Effector memory CD4-positive, alpha-beta T cell (primary cell): ENCODE data around the gene CTNNB1.

ENCODE experiments used
- DNase-seq, 3 donors: peaks; one replicate each; pipeline ENCODE4 v3.0.0-alpha.2; 2020
- H3K27ac ChIP-seq: 2 replicates; pipeline ENCODE4 v1.7.0; 2013; ENCODE audit warnings: mild to moderate bottlenecking, low read length, moderate library complexity; ENCODE audit not compliant: insufficient read depth, poor library complexity, severe bottlenecking
- H3K27me3 ChIP-seq: replicated peaks from 2 replicates; pipeline ENCODE4 v1.7.0; 2013; ENCODE audit warnings: mild to moderate bottlenecking, low read length; ENCODE audit not compliant: insufficient read depth, control insufficient read depth, poor library complexity, severe bottlenecking
- H3K36me3 ChIP-seq: 2 replicates; pipeline ENCODE4 v1.7.0; 2013; ENCODE audit warnings: mild to moderate bottlenecking, low read length, moderate library complexity; ENCODE audit not compliant: control insufficient read depth, insufficient read depth
- H3K4me1 ChIP-seq: 2 replicates; pipeline ENCODE4 v1.7.0; 2013; ENCODE audit warnings: low read length, mild to moderate bottlenecking; ENCODE audit not compliant: control insufficient read depth, insufficient read depth, poor library complexity, severe bottlenecking
- H3K4me3 ChIP-seq: 2 replicates; pipeline ENCODE4 v1.7.0; 2013; ENCODE audit warnings: low read length, low read depth, mild to moderate bottlenecking; ENCODE audit not compliant: insufficient read depth, poor library complexity, severe bottlenecking
- H3K9me3 ChIP-seq: 2 replicates; pipeline ENCODE4 v1.7.0; 2013; ENCODE audit warnings: mild to moderate bottlenecking, low read length, moderate library complexity; ENCODE audit not compliant: control insufficient read depth

Gene CTNNB1

DNA sequence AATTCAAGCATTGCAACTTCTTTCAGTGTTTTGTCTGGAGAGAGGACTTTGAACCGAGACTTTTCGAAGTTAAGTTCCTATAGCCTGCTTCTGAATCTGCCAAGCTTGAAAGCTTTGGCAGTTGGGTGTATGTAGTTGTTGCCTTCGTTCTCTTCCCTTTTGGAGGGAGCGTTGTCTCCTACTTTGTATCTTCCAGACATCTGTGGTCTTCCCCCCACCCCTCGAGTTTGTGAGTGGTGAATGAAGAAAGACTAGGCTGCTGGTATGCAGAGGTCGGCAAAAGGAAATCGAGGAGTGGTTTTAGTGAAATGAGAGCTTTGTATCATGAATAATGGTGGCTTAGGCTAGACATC is 1.3 kb downstream of the CTNNB1 start:
- H3K27ac ChIP-seq: peak overlapping the region; percentile 92
- peak in 2 of 3 donors; percentile 9 to 31 for DNase-seq
- H3K36me3 ChIP-seq: no peaks in the 10 kb centered on the region
- peak overlapping the region; percentile 63 for H3K4me3 ChIP-seq
- H3K9me3 ChIP-seq: no peaks in the 10 kb centered on the region
- peaks cover 26% of the 10 kb centered on the region for H3K4me1 ChIP-seq
- H3K27me3 ChIP-seq: no peaks in the 10 kb centered on the region

DNA sequence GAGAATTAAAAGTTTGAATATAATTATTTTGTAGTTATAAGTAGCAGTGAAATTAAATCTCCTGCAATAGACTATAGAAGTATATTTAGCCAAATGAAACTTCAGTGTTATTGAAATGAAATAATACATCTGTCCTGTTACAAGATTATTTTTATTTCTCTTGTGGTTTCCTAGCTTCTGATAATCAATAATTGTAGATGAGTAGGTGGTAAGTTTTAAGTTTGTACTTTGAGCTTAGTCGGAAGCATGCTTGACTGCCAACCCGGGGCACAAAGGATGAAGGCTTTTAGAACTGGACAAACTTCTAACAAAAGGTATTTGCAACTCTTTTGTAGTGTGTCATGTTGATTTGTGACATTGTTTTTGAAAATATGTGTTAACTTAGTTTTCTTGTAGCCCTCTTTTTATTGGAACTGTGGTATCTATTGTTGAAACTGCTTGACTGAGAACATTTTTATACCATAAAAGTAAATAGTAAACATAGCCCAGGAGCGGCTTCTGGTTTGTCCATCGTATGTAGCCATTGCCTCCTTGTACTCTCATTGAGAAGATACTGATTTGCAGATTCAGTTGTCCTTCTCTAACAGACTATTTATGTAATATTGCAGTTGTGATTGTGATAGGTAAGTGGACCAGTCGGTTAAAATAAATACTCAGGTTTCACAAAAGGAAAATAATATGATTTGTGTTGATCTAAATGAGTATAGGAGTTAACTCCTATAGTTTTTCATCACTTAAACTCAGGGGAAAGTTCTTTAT is 2.9 kb downstream of the CTNNB1 start:
- no peak for DNase-seq
- no peaks in the 10 kb centered on the region for H3K27me3 ChIP-seq
- no peak overlapping the region for H3K27ac ChIP-seq
- no peak overlapping the region for H3K4me3 ChIP-seq
- H3K9me3 ChIP-seq: no peaks in the 10 kb centered on the region
- peaks cover 32% of the 10 kb centered on the region for H3K4me1 ChIP-seq
- no peaks in the 10 kb centered on the region for H3K36me3 ChIP-seq

DNA sequence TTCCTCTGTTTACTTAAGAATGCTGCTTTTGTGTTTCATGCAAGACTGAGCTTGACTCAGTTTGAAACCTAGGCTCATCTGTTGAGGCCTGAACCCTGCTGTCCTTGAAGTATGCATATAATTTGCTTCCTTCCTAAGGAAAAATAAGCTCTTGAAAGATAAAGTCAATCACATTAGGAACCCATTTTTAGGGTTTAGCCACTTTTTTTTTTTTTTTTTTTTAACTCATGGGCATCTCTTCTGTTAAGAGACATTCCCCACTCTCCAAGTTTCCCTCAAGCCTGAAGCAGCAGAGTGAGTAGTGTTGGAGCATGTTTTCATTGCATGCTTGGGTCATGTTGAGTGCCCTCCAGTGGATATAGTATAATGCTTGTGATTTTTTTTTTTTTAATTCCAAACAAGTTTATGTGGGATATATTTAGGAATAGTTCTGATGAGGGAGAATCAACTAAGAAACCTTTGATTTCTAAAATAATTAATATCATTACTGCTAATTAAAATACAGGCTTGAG is 3.6 kb downstream of the CTNNB1 start:
- Histone ChIP-seq H3K27me3 (no peaks in the 10 kb centered on the region), H3K9me3 (no peaks in the 10 kb centered on the region), H3K4me1 (peaks cover 32% of the 10 kb centered on the region), H3K27ac (no peak overlapping the region), H3K36me3 (no peaks in the 10 kb centered on the region), H3K4me3 (no peak overlapping the region)
- no peak for DNase-seq

DNA sequence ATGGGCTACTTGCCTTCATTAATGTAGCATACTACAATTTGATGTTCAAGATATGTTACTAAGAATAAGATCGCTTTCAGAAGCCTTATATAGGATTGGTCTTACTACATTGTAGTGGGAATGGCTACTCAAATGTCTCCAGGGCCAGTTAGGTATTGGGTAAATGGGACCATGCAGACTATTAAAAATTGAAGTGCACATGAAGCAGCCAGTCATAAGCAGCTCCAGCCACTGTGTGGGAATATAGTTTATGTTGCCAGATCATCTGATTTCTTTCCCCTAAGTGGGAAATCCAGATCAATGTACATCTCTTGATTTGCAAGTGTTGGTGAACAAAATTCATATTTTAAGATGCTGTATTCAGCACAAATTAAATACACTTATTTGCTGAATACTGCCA is 5.1 kb downstream of the CTNNB1 start:
- no peak overlapping the region for H3K27ac ChIP-seq
- no peaks in the 10 kb centered on the region for H3K27me3 ChIP-seq
- H3K4me3 ChIP-seq: no peak overlapping the region
- peaks cover 27% of the 10 kb centered on the region for H3K4me1 ChIP-seq
- no peaks in the 10 kb centered on the region for H3K9me3 ChIP-seq
- no peak for DNase-seq
- H3K36me3 ChIP-seq: no peaks in the 10 kb centered on the region

DNA sequence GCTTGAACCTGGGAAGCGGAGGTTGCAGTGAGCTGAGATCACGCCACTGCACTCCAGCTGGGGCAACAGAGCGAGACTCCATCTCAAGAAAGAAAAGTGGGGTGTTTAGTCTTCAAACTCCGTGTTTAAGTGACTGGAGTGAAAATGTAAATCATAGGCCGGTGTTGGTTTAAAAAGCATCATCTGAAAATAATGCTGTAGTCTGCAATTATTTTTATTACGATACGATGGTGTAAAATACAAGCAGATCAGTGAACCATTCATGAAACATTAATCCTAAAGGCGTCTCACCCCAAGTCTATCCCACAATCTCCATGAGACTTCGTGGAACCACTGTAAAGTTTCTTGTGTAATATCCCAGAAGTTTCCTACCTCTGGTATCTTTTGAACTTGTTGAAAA is 6.3 kb downstream of the CTNNB1 start:
- no peak overlapping the region for H3K4me3 ChIP-seq
- no peaks in the 10 kb centered on the region for H3K9me3 ChIP-seq
- peaks cover 27% of the 10 kb centered on the region for H3K4me1 ChIP-seq
- no peak overlapping the region for H3K27ac ChIP-seq
- no peaks in the 10 kb centered on the region for H3K27me3 ChIP-seq
- no peak for DNase-seq
- H3K36me3 ChIP-seq: no peaks in the 10 kb centered on the region

DNA sequence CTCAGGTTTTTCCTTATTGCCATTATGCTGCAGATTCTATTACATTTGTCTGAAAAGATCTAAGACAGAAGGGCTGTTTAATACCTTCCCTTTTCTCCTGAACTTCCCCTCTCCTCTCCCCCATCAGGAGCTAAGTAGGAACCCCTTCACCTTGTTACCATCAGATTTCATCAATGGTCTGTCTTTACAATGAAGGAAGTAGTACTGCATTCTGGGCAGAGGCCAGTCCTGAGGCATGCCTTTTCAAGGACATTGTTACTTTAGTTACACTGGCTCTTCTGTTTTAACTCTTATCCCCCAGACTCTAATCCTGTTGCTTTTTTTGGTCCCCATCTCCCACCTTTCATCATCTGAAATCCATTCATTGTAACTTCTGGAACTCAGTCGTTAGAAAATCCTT is 8.1 kb downstream of the CTNNB1 start:
- DNase-seq: no peak
- Histone ChIP-seq H3K27ac (no peak overlapping the region), H3K4me3 (no peak overlapping the region), H3K9me3 (no peaks in the 10 kb centered on the region), H3K36me3 (no peaks in the 10 kb centered on the region), H3K4me1 (peaks cover 16% of the 10 kb centered on the region), H3K27me3 (no peaks in the 10 kb centered on the region)

DNA sequence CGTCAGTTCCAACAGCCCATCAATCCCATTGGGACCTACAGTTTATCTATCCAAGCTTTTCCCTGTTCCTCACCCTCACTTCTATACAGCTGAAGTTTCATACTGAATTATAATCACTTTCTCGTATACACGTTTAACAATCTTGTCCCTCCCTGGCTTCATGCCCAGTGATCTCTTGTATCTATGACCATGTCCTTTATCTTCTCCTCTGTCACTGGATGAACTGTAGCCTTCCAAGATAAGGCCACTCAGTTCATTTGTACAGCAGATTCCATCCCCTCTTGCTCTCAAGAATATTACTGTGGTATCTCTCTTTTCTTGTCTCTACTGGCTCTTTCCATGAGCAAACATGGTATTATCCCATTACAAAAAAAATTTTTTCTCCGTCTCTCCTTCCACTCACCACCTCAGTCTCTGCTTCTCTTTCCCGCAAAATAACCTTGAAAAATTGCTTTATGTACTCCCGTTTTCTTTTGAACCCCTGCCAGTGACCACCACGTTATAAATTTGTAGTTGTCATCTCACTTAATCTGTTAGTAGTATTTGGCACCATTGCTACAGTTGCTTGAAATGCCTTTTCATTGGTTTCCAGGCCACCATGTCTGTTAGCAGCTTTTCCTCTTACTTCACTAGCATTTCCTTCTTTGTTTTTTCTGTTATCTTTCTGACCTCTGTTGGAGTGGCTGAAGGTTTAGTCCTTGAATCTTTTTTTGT is 9.4 kb downstream of the CTNNB1 start:
- H3K27me3 ChIP-seq: no peaks in the 10 kb centered on the region
- no peak overlapping the region for H3K4me3 ChIP-seq
- H3K4me1 ChIP-seq: peaks cover 6% of the 10 kb centered on the region
- H3K9me3 ChIP-seq: no peaks in the 10 kb centered on the region
- H3K36me3 ChIP-seq: no peaks in the 10 kb centered on the region
- no peak for DNase-seq
- no peak overlapping the region for H3K27ac ChIP-seq

DNA sequence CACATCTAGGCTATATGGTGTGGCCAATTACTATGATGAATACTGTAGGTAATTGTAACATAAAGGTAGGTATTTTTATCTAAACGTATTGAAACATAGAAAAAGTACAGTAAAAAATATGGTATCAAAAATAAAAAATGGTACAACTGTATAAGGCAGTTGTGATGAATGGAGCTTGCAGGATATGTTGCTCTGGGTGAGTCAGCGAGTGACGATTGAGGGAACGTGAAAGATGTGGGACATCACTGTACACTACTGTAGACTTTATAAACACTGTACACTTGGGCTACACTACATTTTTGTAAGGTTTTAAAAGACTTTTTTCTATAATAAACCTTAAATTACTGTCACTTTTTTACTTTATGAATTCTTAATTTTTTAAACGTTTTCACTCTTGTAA is 10.3 kb downstream of the CTNNB1 start:
- Histone ChIP-seq H3K27ac (no peak overlapping the region), H3K9me3 (no peaks in the 10 kb centered on the region), H3K4me1 (peaks cover 11% of the 10 kb centered on the region), H3K4me3 (no peak overlapping the region), H3K36me3 (no peaks in the 10 kb centered on the region), H3K27me3 (no peaks in the 10 kb centered on the region)
- DNase-seq: no peak

DNA sequence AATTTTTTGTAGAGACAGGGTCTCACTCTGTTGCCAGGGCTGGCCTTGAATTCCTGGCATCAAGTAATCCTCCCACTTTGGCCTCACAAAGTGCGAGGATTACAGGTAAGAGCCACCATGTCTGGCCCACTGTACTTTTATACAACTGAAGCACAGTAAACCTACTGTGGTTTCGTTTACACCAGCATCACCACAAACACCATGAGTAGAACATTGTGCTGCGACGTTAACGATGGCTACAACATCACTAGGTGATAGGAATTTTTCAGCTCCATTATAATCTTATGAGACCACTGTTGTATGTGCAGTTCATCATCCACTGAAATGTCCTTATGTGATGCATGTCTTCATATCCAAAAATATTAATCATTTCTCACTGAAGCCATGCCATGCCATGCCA is 11.7 kb downstream of the CTNNB1 start:
- DNase-seq: no peak
- Histone ChIP-seq H3K9me3 (no peaks in the 10 kb centered on the region), H3K27me3 (no peaks in the 10 kb centered on the region), H3K4me1 (peaks cover 13% of the 10 kb centered on the region), H3K27ac (no peak overlapping the region), H3K4me3 (no peak overlapping the region), H3K36me3 (no peaks in the 10 kb centered on the region)

DNA sequence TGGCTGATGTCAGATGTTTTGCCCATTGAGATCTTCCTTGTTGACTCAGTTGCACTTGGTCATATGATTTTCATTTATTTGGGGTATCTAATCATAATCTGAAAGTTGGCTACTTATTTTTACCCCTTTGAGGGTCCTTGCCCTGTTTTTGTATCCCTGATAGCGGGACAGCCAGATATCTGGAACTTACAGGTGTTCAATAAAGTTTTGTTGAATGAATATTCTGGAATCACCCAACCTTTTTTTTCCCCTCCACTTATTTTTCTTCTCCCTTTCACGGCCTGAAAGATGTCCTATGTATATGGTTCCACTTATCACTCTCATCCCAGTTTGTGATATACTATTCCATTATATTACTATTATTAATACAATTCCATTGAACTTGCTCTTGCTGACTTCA is 12.8 kb downstream of the CTNNB1 start:
- Histone ChIP-seq H3K36me3 (no peaks in the 10 kb centered on the region), H3K9me3 (no peaks in the 10 kb centered on the region), H3K4me1 (peaks cover 18% of the 10 kb centered on the region), H3K4me3 (no peak overlapping the region), H3K27me3 (no peaks in the 10 kb centered on the region), H3K27ac (no peak overlapping the region)
- DNase-seq: no peak
